Left ventricle myocardium inferior (tissue), 1 donor: ENCODE results near the gene CD200R1L. TPM values are rescaled to one million over a fixed set of nuclear protein-coding genes. Genes with fewer than 3 reads are reported as not detected.

Experiments used
- DNase-seq: peaks from one replicate; pipeline ENCODE4 v3.0.0-alpha.2; 2020
- H3K27ac ChIP-seq: fragments of 200-600 bp; replicated peaks from 2 replicates; pipeline ENCODE4 v1.8.0; 2021
- H3K27me3 ChIP-seq: fragments of 200-600 bp; 2 replicates; pipeline ENCODE4 v1.8.0; 2021; ENCODE audit warnings: low read depth
- H3K36me3 ChIP-seq: fragments of 200-600 bp; 2 replicates; pipeline ENCODE4 v1.8.0; 2021
- H3K4me1 ChIP-seq: fragments of 200-600 bp; 2 replicates; pipeline ENCODE4 v1.8.0; 2021
- H3K4me3 ChIP-seq: fragments of 200-600 bp; 2 replicates; pipeline ENCODE4 v1.8.0; 2021; ENCODE audit warnings: mild to moderate bottlenecking, moderate library complexity
- H3K9me3 ChIP-seq: fragments of 200-600 bp; replicated peaks from 2 replicates; pipeline ENCODE4 v1.8.0; 2021
- intact Hi-C: fragments of 100-400 bp; cut with micrococcal nuclease; formaldehyde crosslinking; loops from one replicate; pipeline ENCODE4 v1.11.0; 2022
- total RNA-seq: library from RNA; stranded (reverse); fragmentation: NEBNext Ultra II Directional; extraction: Animal tissue kit (Norgen Biotek cat#: 25700); gene quantifications from one replicate; pipeline ENCODE4 v1.2.1, GENCODE V29; 2021
- TF ChIP-seq, protein P1 (sequence below): fragments of 200-600 bp; IDR thresholded peaks from 2 replicates; pipeline ENCODE4 v1.8.0; 2021; ENCODE audit warnings: antibody characterized with exemption, mild to moderate bottlenecking, borderline replicate concordance
- donor health status: DM: no; HTN: yes; CAD: no; lungs with severe emphysema.

Gene CD200R1L
- total RNA-seq, 1 donor from 2014 or later = not detected

DNA sequence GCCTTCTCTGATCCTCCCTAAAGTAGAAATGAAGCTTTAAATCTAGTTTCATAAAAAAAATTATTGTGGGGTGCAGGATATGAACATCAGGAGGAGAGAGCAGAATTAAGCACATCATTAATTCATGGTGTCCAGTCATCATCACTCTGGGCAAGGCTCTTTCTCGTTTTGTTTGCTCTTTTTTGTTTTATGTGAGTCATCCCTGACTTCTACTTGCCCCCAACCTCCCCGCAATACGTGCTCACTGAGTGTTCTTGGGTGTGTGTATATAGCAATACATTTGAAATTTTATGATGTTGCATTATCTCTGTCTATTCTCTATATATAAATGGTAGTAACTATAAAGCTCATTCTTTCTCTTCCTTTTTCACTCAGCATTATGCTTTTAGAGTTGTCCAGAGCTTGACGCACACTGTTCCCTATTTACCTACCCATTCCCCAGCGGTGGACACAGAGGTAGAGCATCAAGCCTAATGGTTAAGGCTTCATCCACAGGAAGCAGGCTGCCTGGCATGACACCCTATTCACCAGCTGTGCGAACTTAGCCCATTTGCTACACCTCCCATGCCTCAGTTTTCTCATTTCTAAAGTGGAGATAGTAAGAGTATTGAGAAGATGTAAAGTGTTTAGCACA, 72.3 kb downstream of the CD200R1L start:
- peaks cover 5% of the 10 kb centered on the region for H3K4me1 ChIP-seq
- H3K36me3 ChIP-seq = no peaks in the 10 kb centered on the region
- H3K4me3 ChIP-seq = no peak overlapping the region
- H3K27ac ChIP-seq = peak overlapping the region; percentile 70
- TF ChIP-seq, protein P1, sequence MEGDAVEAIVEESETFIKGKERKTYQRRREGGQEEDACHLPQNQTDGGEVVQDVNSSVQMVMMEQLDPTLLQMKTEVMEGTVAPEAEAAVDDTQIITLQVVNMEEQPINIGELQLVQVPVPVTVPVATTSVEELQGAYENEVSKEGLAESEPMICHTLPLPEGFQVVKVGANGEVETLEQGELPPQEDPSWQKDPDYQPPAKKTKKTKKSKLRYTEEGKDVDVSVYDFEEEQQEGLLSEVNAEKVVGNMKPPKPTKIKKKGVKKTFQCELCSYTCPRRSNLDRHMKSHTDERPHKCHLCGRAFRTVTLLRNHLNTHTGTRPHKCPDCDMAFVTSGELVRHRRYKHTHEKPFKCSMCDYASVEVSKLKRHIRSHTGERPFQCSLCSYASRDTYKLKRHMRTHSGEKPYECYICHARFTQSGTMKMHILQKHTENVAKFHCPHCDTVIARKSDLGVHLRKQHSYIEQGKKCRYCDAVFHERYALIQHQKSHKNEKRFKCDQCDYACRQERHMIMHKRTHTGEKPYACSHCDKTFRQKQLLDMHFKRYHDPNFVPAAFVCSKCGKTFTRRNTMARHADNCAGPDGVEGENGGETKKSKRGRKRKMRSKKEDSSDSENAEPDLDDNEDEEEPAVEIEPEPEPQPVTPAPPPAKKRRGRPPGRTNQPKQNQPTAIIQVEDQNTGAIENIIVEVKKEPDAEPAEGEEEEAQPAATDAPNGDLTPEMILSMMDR = no peak
- H3K9me3 ChIP-seq = no peaks in the 10 kb centered on the region
- peaks cover 10% of the 10 kb centered on the region for H3K27me3 ChIP-seq
- no peak for DNase-seq
- intact Hi-C loops = no loop called here

DNA sequence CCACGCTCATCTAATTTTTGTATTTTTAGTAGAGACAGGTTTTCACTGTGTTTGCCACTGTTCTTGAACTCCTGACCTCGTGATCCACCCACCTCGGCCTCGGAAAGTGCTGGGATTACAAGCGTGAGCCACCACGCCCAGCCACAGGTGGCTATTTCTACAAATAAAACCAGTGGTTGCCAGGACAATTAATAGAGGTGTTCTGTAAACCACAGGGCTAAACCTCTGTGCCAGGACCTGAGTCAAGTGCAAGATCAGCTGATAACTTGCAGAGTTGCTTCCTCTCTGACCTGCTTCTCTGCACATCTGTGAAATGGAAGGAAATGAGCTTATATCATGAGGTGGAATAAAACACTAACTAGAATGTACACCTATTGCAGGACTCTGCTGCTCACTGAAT, 72.8 kb downstream of the CD200R1L start:
- no peak for DNase-seq
- Histone ChIP-seq H3K36me3 (no peaks in the 10 kb centered on the region), H3K4me3 (no peak overlapping the region), H3K9me3 (no peaks in the 10 kb centered on the region), H3K4me1 (peaks cover under 1% of the 10 kb centered on the region), H3K27me3 (peaks cover 10% of the 10 kb centered on the region), H3K27ac (peak overlapping the region; percentile 70)
- TF ChIP-seq, protein P1 = no peak
- intact Hi-C loops = no loop called here

DNA sequence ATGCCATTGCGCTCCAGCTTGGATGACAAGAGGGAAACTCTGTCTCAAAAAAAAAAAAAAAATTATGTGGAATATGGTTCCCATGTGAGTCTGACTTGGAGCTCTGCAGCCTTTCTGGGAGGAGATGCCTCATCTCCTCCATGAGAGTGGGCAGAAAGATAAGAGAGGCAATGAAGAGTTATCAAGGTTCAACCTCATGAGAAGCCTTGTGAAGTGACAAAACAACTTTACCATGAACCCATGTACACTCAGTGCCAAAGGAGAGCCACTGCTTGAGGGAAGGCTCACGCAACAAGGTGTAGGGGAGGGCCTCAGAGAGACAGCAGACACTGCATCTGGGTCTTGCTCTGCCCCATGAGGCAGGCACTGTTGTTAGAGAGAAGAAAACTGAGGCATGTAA, 75.7 kb downstream of the CD200R1L start:
- Histone ChIP-seq H3K9me3 (no peaks in the 10 kb centered on the region), H3K36me3 (no peaks in the 10 kb centered on the region), H3K27ac (peak overlapping the region; percentile 38), H3K4me1 (no peaks in the 10 kb centered on the region), H3K27me3 (peaks cover 10% of the 10 kb centered on the region), H3K4me3 (no peak overlapping the region)
- DNase-seq = no peak
- intact Hi-C loops = no loop called here
- TF ChIP-seq, protein P1 = no peak

DNA sequence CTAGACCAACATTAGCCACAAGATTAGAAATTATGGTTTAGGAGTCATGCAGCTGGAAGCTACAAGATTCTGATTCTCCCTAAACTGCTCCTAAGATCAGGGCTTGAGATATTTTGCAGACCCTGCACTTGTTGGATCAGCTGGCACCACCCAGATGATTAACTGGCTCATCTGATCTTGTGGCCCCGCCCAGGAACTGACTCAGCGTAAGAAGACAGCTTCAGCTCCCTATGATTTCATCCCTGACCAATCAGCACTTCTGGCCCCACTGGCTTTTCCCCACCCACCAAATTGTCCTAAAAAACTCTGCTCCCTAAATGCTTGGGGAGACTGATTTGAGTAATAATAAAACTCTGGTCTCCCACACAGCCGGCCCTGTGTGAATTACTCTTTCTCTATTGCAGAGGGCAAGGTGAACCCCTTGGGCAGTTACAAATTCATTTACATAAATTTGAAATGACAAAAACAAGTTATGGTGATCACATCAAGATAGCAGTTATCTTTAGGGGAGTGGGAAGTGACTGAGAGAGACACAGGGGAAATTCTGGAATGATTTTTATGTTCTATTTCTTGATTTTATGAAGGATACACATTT, 76.5 kb downstream of the CD200R1L start:
- Histone ChIP-seq H3K9me3 (no peaks in the 10 kb centered on the region), H3K27me3 (peaks cover 4% of the 10 kb centered on the region), H3K36me3 (no peaks in the 10 kb centered on the region), H3K27ac (peak overlapping the region; percentile 38), H3K4me1 (no peaks in the 10 kb centered on the region), H3K4me3 (no peak overlapping the region)
- TF ChIP-seq, protein P1 = no peak
- intact Hi-C loops = no loop called here
- DNase-seq = peak; percentile 51

DNA sequence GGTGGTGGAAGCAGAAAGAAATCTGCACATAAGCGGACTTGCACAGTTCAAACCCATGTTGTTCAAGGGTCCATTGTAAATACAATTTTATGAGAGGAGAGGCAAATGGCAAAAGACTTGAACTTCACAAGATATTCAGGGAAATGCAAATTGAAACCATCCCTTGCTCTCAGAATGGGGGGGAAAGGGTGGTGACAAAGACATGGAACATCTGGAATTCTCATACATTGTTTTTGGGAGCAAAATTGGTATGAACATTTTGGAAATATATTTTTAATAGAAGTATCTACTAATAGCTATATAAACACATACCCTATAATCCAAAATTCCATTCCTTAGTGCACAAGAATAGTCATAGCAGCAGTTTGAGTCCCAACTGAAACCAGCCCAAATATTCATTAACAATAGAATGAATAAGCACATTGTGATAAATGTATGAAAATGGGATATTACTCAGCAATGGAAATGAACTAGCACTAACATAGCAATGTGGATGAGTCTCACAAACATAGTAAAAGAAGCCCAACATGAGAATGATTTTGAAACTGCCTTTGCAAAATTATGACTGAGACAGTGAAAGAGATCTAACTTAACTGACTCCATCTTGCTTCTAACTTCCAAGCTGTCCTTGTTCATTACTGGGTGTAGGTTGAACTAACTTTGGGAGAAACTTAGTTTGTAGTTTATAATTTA, 77.2 kb downstream of the CD200R1L start:
- Histone ChIP-seq H3K27ac (no peak overlapping the region), H3K9me3 (no peaks in the 10 kb centered on the region), H3K4me1 (no peaks in the 10 kb centered on the region), H3K4me3 (no peak overlapping the region), H3K36me3 (no peaks in the 10 kb centered on the region), H3K27me3 (peaks cover 3% of the 10 kb centered on the region)
- DNase-seq = no peak
- TF ChIP-seq, protein P1 = no peak
- intact Hi-C loops = no loop called here
